Right lobe of liver (tissue), 6 donors: ENCODE measurements around the gene DNAJB11. TPM values are rescaled to one million over a fixed set of nuclear protein-coding genes. Genes with fewer than 3 reads are reported as not detected.
A peak's percentile ranks its signal among the peaks of the same experiment; 100 is the strongest.

ENCODE experiments used
- ATAC-seq, 4 donors: fragments of 200-7000 bp; cut with Tn5 transposase; one replicate each; pipeline ENCODE4 v1.9.1; 2020; ENCODE audit warnings: mild to moderate bottlenecking in 4 of 4, moderate library complexity in 4 of 4
- DNase-seq, 3 donors: peaks; one replicate each; pipeline ENCODE4 v3.0.0-alpha.2; 2020
- H3K27ac ChIP-seq, 3 donors: fragments of 200-600 bp; one replicate each; pipeline ENCODE4 v1.8.0; 2022
- H3K27me3 ChIP-seq, 2 donors: fragments of 200-600 bp; one replicate each; pipeline ENCODE4 v1.8.0; 2022
- H3K36me3 ChIP-seq, 4 donors: fragments of 200-600 bp; sonication (generic) in 1 of 4; one replicate each; pipeline versions ENCODE4 v1.5.1 to v1.8.0; 2017 to 2022; ENCODE audit warnings: control low read depth in 1 of 4
- H3K4me1 ChIP-seq, 4 donors: fragments of 200-600 bp; sonication (generic) in 1 of 4; one replicate each; pipeline versions ENCODE4 v1.5.1 to v1.8.0; 2017 to 2022; ENCODE audit warnings: control low read depth in 1 of 4
- H3K4me3 ChIP-seq, 3 donors: fragments of 200-600 bp; one replicate each; pipeline ENCODE4 v1.8.0; 2022
- H3K9me3 ChIP-seq, 4 donors: fragments of 200-600 bp; sonication (generic) in 1 of 4; one replicate each; pipeline versions ENCODE4 v1.5.1 to v1.8.0; 2017 to 2022; ENCODE audit warnings: control low read depth in 1 of 4
- CTCF ChIP-seq, 4 donors: fragments of 200-600 bp in 3 of 4; fragments of 450-650 bp in 1 of 4; IDR thresholded peaks; one replicate each; pipeline versions ENCODE4 v1.5.1 to v1.8.0; 2016 to 2022; ENCODE audit warnings: antibody characterized with exemption in 4 of 4, mild to moderate bottlenecking in 2 of 4
- POLR2A ChIP-seq: fragments of 450-650 bp; IDR thresholded peaks from one replicate; pipeline ENCODE4 v1.6.1; 2017; ENCODE audit warnings: antibody characterized with exemption, mild to moderate bottlenecking
- WGBS: methylation state at CpG from one replicate; pipeline ENCODE4 v1.1.6; 2018; ENCODE audit warnings: low coverage, low lambda C conversion rate; ENCODE audit not compliant: insufficient coverage; ENCODE audit errors: missing lambda C conversion rate; 5-methylcytosine and 5-hydroxymethylcytosine counted together
- intact Hi-C, 2 donors: fragments of 100-400 bp; cut with DNase I; formaldehyde crosslinking; loops; one replicate each; pipeline versions ENCODE4 v1.11.2 to v1.14.1; 2022
- total RNA-seq, 6 experiments: library from RNA; depleted of rRNA in 2 of 6; stranded (reverse); fragments of >200 nt in 2 of 6; fragmentation: NEBNext Ultra II Directional in 3 of 6; extraction: Animal tissue kit (Norgen Biotek cat#: 25700) in 3 of 6; gene quantifications; one replicate each; pipeline versions ENCODE4 v1.1.0 to v1.2.4, GENCODE V29; 2016 to 2023
- donor health status: DM: no; HTN: yes; CAD: no.
- donor health status: DM: no; HTN: no; CAD: no.
- donor health status: DM: no; HTN: no; CAD: no.
- donor health status: DM: no; HTN: yes; CAD: no.
- donor health status: DM: no; HTN: yes; CAD: no.

The DNAJB11 gene
- total RNA-seq, 6 experiments from 2014 or later, result 28.4 to 59.1 (median 49.2) TPM

- H3K27me3 ChIP-seq, result no peaks in the 10 kb centered on the region
- H3K27ac ChIP-seq, result peak overlapping the region; percentile 75 to 96 (median 91)
- H3K4me1 ChIP-seq, result peaks cover 3 to 73% (median 28%) of the 10 kb centered on the region in 4 donors
- H3K9me3 ChIP-seq, result no peaks in the 10 kb centered on the region
- ATAC-seq, result peak; percentile 1 to 42 (median 24)
- intact Hi-C loops, result no loop called here
- peak overlapping the region in 1 of 3 donors; percentile 18 for H3K4me3 ChIP-seq
- TF ChIP-seq POLR2A, result no peak
- TF ChIP-seq CTCF (IDR thresholded peaks at IDR 0.05), result no peak
- no peaks in the 10 kb centered on the region for H3K36me3 ChIP-seq
- WGBS, result 13% methylated on average over 2 of the region's 2 CpGs
- DNase-seq, result no peak
Observed at GRCh38 chr3:186599785-186600166, 29.3 kb downstream of the DNAJB11 start.

GRCh38 chr3:186600896-186601295, 30.4 kb downstream of the DNAJB11 start:
- DNase-seq, result no peak
- peaks cover 3 to 73% (median 27%) of the 10 kb centered on the region in 4 donors for H3K4me1 ChIP-seq
- 56% methylated on average over 3 of the region's 3 CpGs for WGBS

GRCh38 chr3:186603159-186603558, 32.6 kb downstream of the DNAJB11 start:
- 63% methylated on average over 7 of the region's 7 CpGs for WGBS
- H3K27ac ChIP-seq, result peak overlapping the region in 2 of 3 donors; percentile 53 to 85
- intact Hi-C loops, result no loop called here
- ATAC-seq (no peak), DNase-seq (no peak)
- no peak for TF ChIP-seq CTCF (IDR thresholded peaks at IDR 0.05)
- no peak for TF ChIP-seq POLR2A
- no peaks in the 10 kb centered on the region for H3K36me3 ChIP-seq
- H3K27me3 ChIP-seq, result no peaks in the 10 kb centered on the region
- H3K4me1 ChIP-seq, result peaks cover 0 to 72% (median 23%) of the 10 kb centered on the region in 4 donors
- no peak overlapping the region for H3K4me3 ChIP-seq
- no peaks in the 10 kb centered on the region for H3K9me3 ChIP-seq

More at GRCh38 chr3:186600896-186601295, 30.4 kb downstream of the DNAJB11 start:
- H3K27me3 ChIP-seq, result no peaks in the 10 kb centered on the region
- no peak for ATAC-seq
- intact Hi-C loops, result no loop called here
- TF ChIP-seq CTCF (IDR thresholded peaks at IDR 0.05), result no peak
- TF ChIP-seq POLR2A, result no peak
- H3K27ac ChIP-seq, result peak overlapping the region; percentile 75 to 96 (median 91)
- H3K9me3 ChIP-seq, result no peaks in the 10 kb centered on the region
- H3K36me3 ChIP-seq, result no peaks in the 10 kb centered on the region
- no peak overlapping the region for H3K4me3 ChIP-seq

GRCh38 chr3:186605078-186605477, 34.6 kb downstream of the DNAJB11 start:
- TF ChIP-seq CTCF (IDR thresholded peaks at IDR 0.05) (no peak), POLR2A (no peak)
- H3K27ac ChIP-seq, result peak overlapping the region; percentile 69 to 85 (median 83)
- peaks cover 0 to 66% (median 20%) of the 10 kb centered on the region in 4 donors for H3K4me1 ChIP-seq
- DNase-seq, result no peak
- H3K36me3 ChIP-seq, result no peaks in the 10 kb centered on the region
- no peak overlapping the region for H3K4me3 ChIP-seq
- H3K9me3 ChIP-seq, result no peaks in the 10 kb centered on the region
- intact Hi-C loops, result no loop called here
- no peaks in the 10 kb centered on the region for H3K27me3 ChIP-seq
- ATAC-seq, result peak in 1 of 4 donors; percentile 63
